Measurements from ENCODE around the gene EPOP. TPM values are rescaled to one million over a fixed set of nuclear protein-coding genes. Genes with fewer than 3 reads are reported as not detected.

Gene EPOP
- total and polyA plus RNA-seq, 2 experiments from 2014 or later: 0.42 to 2.4 TPM

DNA sequence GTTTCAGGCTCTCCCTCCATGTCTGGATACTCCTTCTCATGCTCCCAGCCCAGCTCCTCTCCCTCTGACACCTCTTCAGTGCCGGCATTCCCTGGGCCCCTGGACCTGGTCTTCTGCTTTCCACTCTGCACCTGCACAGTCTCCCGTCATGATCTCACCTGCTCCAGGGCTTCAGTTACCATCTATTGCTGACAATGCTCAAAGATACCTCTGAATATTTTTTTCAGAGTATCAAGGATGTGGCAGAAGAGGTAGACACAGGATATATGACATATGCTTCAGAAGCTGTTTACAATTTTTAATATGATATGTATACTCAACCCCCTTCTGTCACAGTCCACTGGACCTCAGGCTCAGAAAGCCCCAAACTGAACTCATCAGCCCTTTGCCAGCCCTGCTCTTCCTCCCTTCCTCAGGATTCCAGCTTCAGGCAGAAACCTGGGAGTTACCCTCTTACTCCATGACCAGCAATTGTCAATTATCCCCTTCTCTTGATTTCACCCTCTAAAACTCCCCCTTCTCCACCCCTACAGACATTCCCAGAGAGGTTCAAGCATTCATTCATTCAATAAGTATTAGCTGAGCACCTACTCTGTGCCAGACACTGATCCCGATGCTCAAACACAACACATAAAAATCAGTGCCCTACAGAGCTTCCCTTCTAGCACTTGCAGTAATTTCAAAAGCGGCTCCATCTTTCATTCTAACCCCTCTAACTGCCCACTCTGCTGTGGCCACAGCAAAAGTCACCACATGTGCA lies 22.5 kb upstream of the EPOP start (continued):
- TF ChIP-seq ZNF331 (CRISPR knock-in tag; IDR thresholded peaks at IDR 0.05; ENCODE audit: low read depth) (no peak), NANOG (IDR thresholded peaks at IDR 0.05; ENCODE audit: borderline replicate concordance) (no peak), REST (IDR thresholded peaks at IDR 0.05; ENCODE audit: unreplicated experiment) (no peak), EZH2 (IDR thresholded peaks at IDR 0.05; ENCODE audit: low read depth, unreplicated experiment) (no peak), JUNB (IDR thresholded peaks at IDR 0.05; ENCODE audit: unreplicated experiment) (no peak), ZNF114 (CRISPR knock-in tag; IDR thresholded peaks at IDR 0.05) (no peak), CTCF (conservative IDR thresholded peaks at IDR 0.05; ENCODE audit: low read depth in 2 of 2) (no peak), STAT1 (IDR thresholded peaks at IDR 0.05; ENCODE audit: unreplicated experiment) (no peak)
- TF ChIP-seq, protein P1, sequence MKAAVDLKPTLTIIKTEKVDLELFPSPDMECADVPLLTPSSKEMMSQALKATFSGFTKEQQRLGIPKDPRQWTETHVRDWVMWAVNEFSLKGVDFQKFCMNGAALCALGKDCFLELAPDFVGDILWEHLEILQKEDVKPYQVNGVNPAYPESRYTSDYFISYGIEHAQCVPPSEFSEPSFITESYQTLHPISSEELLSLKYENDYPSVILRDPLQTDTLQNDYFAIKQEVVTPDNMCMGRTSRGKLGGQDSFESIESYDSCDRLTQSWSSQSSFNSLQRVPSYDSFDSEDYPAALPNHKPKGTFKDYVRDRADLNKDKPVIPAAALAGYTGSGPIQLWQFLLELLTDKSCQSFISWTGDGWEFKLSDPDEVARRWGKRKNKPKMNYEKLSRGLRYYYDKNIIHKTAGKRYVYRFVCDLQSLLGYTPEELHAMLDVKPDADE (IDR thresholded peaks at IDR 0.05): no peak

GRCh38 chr17:38693700-38694329 lies 19.1 kb upstream of the EPOP start:
- peaks cover 15% of the 10 kb centered on the region for H3K4me1 Mint-ChIP-seq
- peaks cover 33% of the 10 kb centered on the region for H3K27me3 Mint-ChIP-seq (ENCODE audit: insufficient read depth, low read depth, poor library complexity)
- 0 out of 2 replicates have a peak, but pooled peaks cover 2% of the 10 kb centered on the region for H3F3A ChIP-seq (replicated peaks; ENCODE audit: low read depth)
- H4K20me1 ChIP-seq (replicated peaks; ENCODE audit: insufficient read depth): no peaks in the 10 kb centered on the region
- H3K27ac Mint-ChIP-seq: no peak overlapping the region
- H3K4me2 ChIP-seq: no peak overlapping the region
- H3K9me3 Mint-ChIP-seq: no peaks in the 10 kb centered on the region
- H3K27me3 ChIP-seq (ENCODE audit: insufficient read depth): peaks cover 23% of the 10 kb centered on the region
- no peak overlapping the region for H3K4me3 ChIP-seq
- no peaks in the 10 kb centered on the region for H3K36me3 ChIP-seq (ENCODE audit: insufficient read depth)
- no peak for DNase-seq (ENCODE audit: low spot score)
- no peak for ATAC-seq
- no peak overlapping the region for H3K27ac ChIP-seq (ENCODE audit: low read depth)
- no peaks in the 10 kb centered on the region for H3K9me2 ChIP-seq (ENCODE audit: insufficient read depth)
- no peak overlapping the region for H3K4me3 Mint-ChIP-seq
- TF ChIP-seq JUNB (IDR thresholded peaks at IDR 0.05; ENCODE audit: unreplicated experiment) (no peak), EZH2phosphoT487 (IDR thresholded peaks at IDR 0.05; ENCODE audit: unreplicated experiment) (no peak), NANOG (IDR thresholded peaks at IDR 0.05; ENCODE audit: borderline replicate concordance) (no peak), CTCF (conservative IDR thresholded peaks at IDR 0.05; ENCODE audit: low read depth in 2 of 2) (no peak)
- no peaks in the 10 kb centered on the region for H3K4me1 ChIP-seq (ENCODE audit: insufficient read depth)
- no peaks in the 10 kb centered on the region; the same call in 2 of the 3 replicates for H3K36me3 Mint-ChIP-seq (ENCODE audit: low read depth)
- H3K79me2 ChIP-seq (replicated peaks; ENCODE audit: insufficient read depth): no peaks in the 10 kb centered on the region
- no peak overlapping the region for H2AFZ ChIP-seq

Measured in GM23338 (cell line).